ENCODE data around the gene COL5A1.
"Not testable (repeated sequence)": the region's sequence is repeated elsewhere in the genome, so short reads cannot be mapped to it uniquely, and the experiment has no call there.

Gene COL5A1

GRCh38 chr9:134693641-134694367 lies 52.2 kb downstream of the COL5A1 start:
- no peak for DNase-seq

- no peak for DNase-seq
Measured at GRCh38 chr9:134694368-134694665, 52.7 kb downstream of the COL5A1 start.

GRCh38 chr9:134694714-134695113 lies 53.1 kb downstream of the COL5A1 start:
- DNase-seq, result no peak

- no peak for DNase-seq
Measured at GRCh38 chr9:134695144-134695543, 53.5 kb downstream of the COL5A1 start.

- DNase-seq, result no peak
Measured at GRCh38 chr9:134696433-134696832, 54.8 kb downstream of the COL5A1 start.

- DNase-seq, result no peak
Measured at GRCh38 chr9:134698111-134698510, 56.5 kb downstream of the COL5A1 start.

GRCh38 chr9:134698587-134699342 lies 57.2 kb downstream of the COL5A1 start:
- peak; percentile 90 for DNase-seq

GRCh38 chr9:134699343-134699740 lies 57.7 kb downstream of the COL5A1 start:
- DNase-seq, result no peak

GRCh38 chr9:134700636-134701350 lies 59.2 kb downstream of the COL5A1 start:
- DNase-seq, result no peak

GRCh38 chr9:134701581-134702259 lies 60.1 kb downstream of the COL5A1 start:
- DNase-seq, result no peak

- DNase-seq, result no peak
Measured at GRCh38 chr9:134702291-134702690, 60.7 kb downstream of the COL5A1 start.

GRCh38 chr9:134703730-134704114 lies 62.1 kb downstream of the COL5A1 start:
- DNase-seq, result not testable (repeated sequence)

- DNase-seq, result no peak
Measured at GRCh38 chr9:134704498-134704897, 62.9 kb downstream of the COL5A1 start.

- DNase-seq, result no peak
Measured at GRCh38 chr9:134705786-134706185, 64.2 kb downstream of the COL5A1 start.

- no peak for DNase-seq
Measured at GRCh38 chr9:134706522-134706921, 64.9 kb downstream of the COL5A1 start.

- DNase-seq, result peak; percentile 85
Measured at GRCh38 chr9:134707031-134707680, 65.6 kb downstream of the COL5A1 start.

- DNase-seq, result peak; percentile 29
Measured at GRCh38 chr9:134707731-134708671, 66.4 kb downstream of the COL5A1 start.

- no peak for DNase-seq
Measured at GRCh38 chr9:134708672-134709038, 67.1 kb downstream of the COL5A1 start.

GRCh38 chr9:134709512-134710270 lies 68.1 kb downstream of the COL5A1 start:
- peak; percentile 32 for DNase-seq

- no peak for DNase-seq
Measured at GRCh38 chr9:134710271-134710540, 68.6 kb downstream of the COL5A1 start.

- DNase-seq, result no peak
Measured at GRCh38 chr9:134710901-134711300, 69.3 kb downstream of the COL5A1 start.

Data from eye (tissue), 1 donor.